HG03354 (cell line): ENCODE measurements around the gene CHRNE.
"Not testable (repeated sequence)": the region's sequence is repeated elsewhere in the genome, so short reads cannot be mapped to it uniquely, and the experiment has no call there.

Experiments used
- ATAC-seq: cut with Tn5 transposase; IDR thresholded peaks from one replicate; pipeline ENCODE4 v1.9.1; 2021; ENCODE audit warnings: mild to moderate bottlenecking; ENCODE audit not compliant: unreplicated experiment, poor library complexity, severe bottlenecking

CHRNE gene

GRCh38 chr17:4940555-4941318, 37.8 kb upstream of the CHRNE start:
- ATAC-seq, result no peak

- ATAC-seq, result peak; percentile 77
Observed at GRCh38 chr17:4939796-4940554, 37.1 kb upstream of the CHRNE start, which contains the start of the genes RNF167 and SLC25A11. Gene RNF167 (plus strand): TSS chr17:4940268. CDS start chr17:4940910, 642 bp downstream. Gene SLC25A11 (minus strand): TSS chr17:4940046. CDS start chr17:4939910, 136 bp downstream.

- peak; percentile 14 for ATAC-seq
Observed at GRCh38 chr17:4939546-4939795, 36.6 kb upstream of the CHRNE start.

GRCh38 chr17:4938688-4939545, 36.0 kb upstream of the CHRNE start:
- no peak for ATAC-seq

- ATAC-seq, result no peak
Observed at GRCh38 chr17:4938069-4938491, 35.2 kb upstream of the CHRNE start.

- ATAC-seq, result no peak
Observed at GRCh38 chr17:4937553-4937952, 34.7 kb upstream of the CHRNE start.

- ATAC-seq, result no peak
Observed at GRCh38 chr17:4936436-4936835, 33.5 kb upstream of the CHRNE start.

GRCh38 chr17:4935650-4936049, 32.8 kb upstream of the CHRNE start:
- no peak for ATAC-seq

GRCh38 chr17:4934173-4934979, 31.5 kb upstream of the CHRNE start:
- no peak for ATAC-seq

- ATAC-seq, result no peak
Observed at GRCh38 chr17:4933646-4934045, 30.7 kb upstream of the CHRNE start.

GRCh38 chr17:4932756-4933155, 29.9 kb upstream of the CHRNE start:
- ATAC-seq, result no peak

- ATAC-seq, result no peak
Observed at GRCh38 chr17:4931963-4932362, 29.1 kb upstream of the CHRNE start, which contains the start of gene GP1BA. Gene GP1BA (plus strand): TSS chr17:4932277. CDS start chr17:4932605, 328 bp downstream.

- no peak for ATAC-seq
Observed at GRCh38 chr17:4928881-4929280, 26.0 kb upstream of the CHRNE start.

GRCh38 chr17:4926577-4927335, 23.9 kb upstream of the CHRNE start:
- ATAC-seq, result not testable (repeated sequence)

- ATAC-seq, result no peak
Observed at GRCh38 chr17:4921320-4921719, 18.4 kb upstream of the CHRNE start.

- ATAC-seq, result no peak
Observed at GRCh38 chr17:4920351-4921048, 17.6 kb upstream of the CHRNE start.

- no peak for ATAC-seq
Observed at GRCh38 chr17:4919511-4920047, 16.7 kb upstream of the CHRNE start.

- ATAC-seq, result not testable (repeated sequence)
Observed at GRCh38 chr17:4914551-4914950, 11.7 kb upstream of the CHRNE start.
